ENCODE measurements around the gene XPO6.
"Not testable (repeated sequence)": the region's sequence is repeated elsewhere in the genome, so short reads cannot be mapped to it uniquely, and the experiment has no call there.

- TF ChIP-seq CTCF, POLR2A (IDR thresholded peaks at IDR 0.05): not testable (repeated sequence)
These were observed 95.9 kb downstream of the XPO6 start for GRCh38 chr16:28115866-28116265.
